ENCODE data around the gene DBF4.
"Not testable (repeated sequence)": the region's sequence is repeated elsewhere in the genome, so short reads cannot be mapped to it uniquely, and the experiment has no call there.

The DBF4 gene

DNA sequence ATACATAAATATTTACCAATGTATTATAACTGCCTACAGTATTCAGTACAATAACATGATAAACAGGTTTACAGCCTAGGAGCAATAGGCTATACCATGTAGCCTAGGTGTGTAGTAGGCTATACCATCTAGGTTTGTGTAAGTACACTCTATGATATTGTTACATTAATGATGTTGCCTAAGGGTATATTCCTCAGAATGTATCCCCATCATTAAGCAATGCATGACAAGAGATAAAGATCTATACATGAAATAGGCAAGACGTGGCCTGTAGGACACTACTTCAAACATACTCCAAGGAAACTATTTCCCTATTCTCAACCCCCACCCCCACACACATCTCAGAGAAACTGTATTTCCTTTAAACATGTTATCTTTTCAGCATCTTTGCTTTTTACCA, 42.4 kb downstream of the DBF4 start:
- Histone ChIP-seq H3K79me2 (ENCODE audit: insufficient read depth, low read length) (no peaks in the 10 kb centered on the region), H3K36me3 (ENCODE audit: insufficient read depth, low read length) (no peaks in the 10 kb centered on the region), H3K9me2 (replicated peaks; ENCODE audit: low read depth, low read length) (no peaks in the 10 kb centered on the region), H2AFZ (ENCODE audit: low read length) (no peak overlapping the region), H4K20me1 (ENCODE audit: insufficient read depth, low read length, poor library complexity, severe bottlenecking) (no peaks in the 10 kb centered on the region), H3F3A (ENCODE audit: low read depth) (no peaks in the 10 kb centered on the region), H3K27me3 (ENCODE audit: insufficient read depth, low read length, poor library complexity, severe bottlenecking) (no peaks in the 10 kb centered on the region), H3K4me3 (ENCODE audit: low read length, poor library complexity, severe bottlenecking) (no peak overlapping the region), H3K9ac (ENCODE audit: low read depth, low read length, poor library complexity, severe bottlenecking) (no peak overlapping the region), H3K4me1 (ENCODE audit: insufficient read depth, low read length, poor library complexity, severe bottlenecking) (no peaks in the 10 kb centered on the region), H3K9me3 (ENCODE audit: insufficient read depth, low read depth, low read length) (no peaks in the 10 kb centered on the region), H3K4me2 (ENCODE audit: low read depth, low read length, poor library complexity, severe bottlenecking) (no peak overlapping the region)
- TF ChIP-seq, protein P1, sequence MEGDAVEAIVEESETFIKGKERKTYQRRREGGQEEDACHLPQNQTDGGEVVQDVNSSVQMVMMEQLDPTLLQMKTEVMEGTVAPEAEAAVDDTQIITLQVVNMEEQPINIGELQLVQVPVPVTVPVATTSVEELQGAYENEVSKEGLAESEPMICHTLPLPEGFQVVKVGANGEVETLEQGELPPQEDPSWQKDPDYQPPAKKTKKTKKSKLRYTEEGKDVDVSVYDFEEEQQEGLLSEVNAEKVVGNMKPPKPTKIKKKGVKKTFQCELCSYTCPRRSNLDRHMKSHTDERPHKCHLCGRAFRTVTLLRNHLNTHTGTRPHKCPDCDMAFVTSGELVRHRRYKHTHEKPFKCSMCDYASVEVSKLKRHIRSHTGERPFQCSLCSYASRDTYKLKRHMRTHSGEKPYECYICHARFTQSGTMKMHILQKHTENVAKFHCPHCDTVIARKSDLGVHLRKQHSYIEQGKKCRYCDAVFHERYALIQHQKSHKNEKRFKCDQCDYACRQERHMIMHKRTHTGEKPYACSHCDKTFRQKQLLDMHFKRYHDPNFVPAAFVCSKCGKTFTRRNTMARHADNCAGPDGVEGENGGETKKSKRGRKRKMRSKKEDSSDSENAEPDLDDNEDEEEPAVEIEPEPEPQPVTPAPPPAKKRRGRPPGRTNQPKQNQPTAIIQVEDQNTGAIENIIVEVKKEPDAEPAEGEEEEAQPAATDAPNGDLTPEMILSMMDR (conservative IDR thresholded peaks at IDR 0.05; ENCODE audit: low read length) = no peak
- no peak for TF ChIP-seq EZH2phosphoT487 (IDR thresholded peaks at IDR 0.05; ENCODE audit: borderline replicate concordance)

DNA sequence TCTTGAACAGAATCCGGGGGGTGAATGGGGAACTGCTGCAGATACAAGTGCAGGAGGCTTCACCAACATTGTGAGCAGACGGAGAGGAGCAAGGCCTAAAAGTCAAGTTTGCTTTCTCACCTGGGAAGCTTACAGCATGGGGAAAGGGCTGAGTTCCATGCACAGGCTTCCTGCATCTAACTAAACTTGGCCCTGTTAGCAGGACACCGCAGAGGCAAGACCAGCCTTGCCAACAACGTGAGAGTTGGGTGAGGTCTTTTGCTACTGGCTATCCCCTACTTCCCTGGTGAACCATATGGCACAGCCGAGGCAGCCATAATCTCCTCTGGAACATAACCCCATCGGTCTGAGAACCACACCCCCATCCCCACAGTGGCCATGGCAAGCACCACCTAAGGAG, 43.6 kb downstream of the DBF4 start:
- Histone ChIP-seq H3K9me3 (ENCODE audit: insufficient read depth, low read depth, low read length) (no peaks in the 10 kb centered on the region), H3K9me2 (replicated peaks; ENCODE audit: low read depth, low read length) (no peaks in the 10 kb centered on the region), H4K20me1 (ENCODE audit: insufficient read depth, low read length, poor library complexity, severe bottlenecking) (no peaks in the 10 kb centered on the region), H3K36me3 (ENCODE audit: insufficient read depth, low read length) (no peaks in the 10 kb centered on the region), H3K9ac (ENCODE audit: low read depth, low read length, poor library complexity, severe bottlenecking) (no peak overlapping the region), H3K4me1 (ENCODE audit: insufficient read depth, low read length, poor library complexity, severe bottlenecking) (no peaks in the 10 kb centered on the region), H3K27me3 (ENCODE audit: insufficient read depth, low read length, poor library complexity, severe bottlenecking) (no peaks in the 10 kb centered on the region), H3K79me2 (ENCODE audit: insufficient read depth, low read length) (no peaks in the 10 kb centered on the region), H2AFZ (ENCODE audit: low read length) (no peak overlapping the region), H3K4me3 (ENCODE audit: low read length, poor library complexity, severe bottlenecking) (no peak overlapping the region), H3F3A (ENCODE audit: low read depth) (no peaks in the 10 kb centered on the region), H3K4me2 (ENCODE audit: low read depth, low read length, poor library complexity, severe bottlenecking) (no peak overlapping the region)
- TF ChIP-seq, protein P1 (conservative IDR thresholded peaks at IDR 0.05; ENCODE audit: low read length) = no peak
- no peak for TF ChIP-seq EZH2phosphoT487 (IDR thresholded peaks at IDR 0.05; ENCODE audit: borderline replicate concordance)

DNA sequence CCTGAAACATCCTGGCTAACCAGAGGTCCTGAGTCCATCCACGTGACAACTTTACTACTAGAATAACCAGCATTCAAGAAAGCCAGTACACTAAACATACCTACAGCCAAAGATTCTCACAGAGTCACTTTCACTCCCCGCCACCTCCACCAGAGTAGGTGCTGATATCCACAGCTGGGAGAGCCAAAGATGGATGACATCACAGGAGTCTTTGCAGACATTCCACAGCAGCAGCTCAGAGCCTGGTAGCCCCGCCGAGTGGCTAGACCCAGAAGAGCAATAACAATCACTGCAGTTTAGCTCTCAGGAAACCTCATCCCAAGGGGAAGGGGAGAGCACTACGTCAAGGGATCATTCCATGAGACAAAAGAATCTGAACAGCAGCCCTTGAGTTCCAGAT, 44.3 kb downstream of the DBF4 start:
- no peaks in the 10 kb centered on the region for H3K9me2 ChIP-seq (replicated peaks; ENCODE audit: low read depth, low read length)
- no peak overlapping the region for H3K9ac ChIP-seq (ENCODE audit: low read depth, low read length, poor library complexity, severe bottlenecking)
- H3K27me3 ChIP-seq (ENCODE audit: insufficient read depth, low read length, poor library complexity, severe bottlenecking) = no peaks in the 10 kb centered on the region
- no peaks in the 10 kb centered on the region for H3K9me3 ChIP-seq (ENCODE audit: insufficient read depth, low read depth, low read length)
- no peak overlapping the region for H3K4me2 ChIP-seq (ENCODE audit: low read depth, low read length, poor library complexity, severe bottlenecking)
- no peaks in the 10 kb centered on the region for H3K79me2 ChIP-seq (ENCODE audit: insufficient read depth, low read length)
- TF ChIP-seq, protein P1 (conservative IDR thresholded peaks at IDR 0.05; ENCODE audit: low read length) = no peak
- no peak for TF ChIP-seq EZH2phosphoT487 (IDR thresholded peaks at IDR 0.05; ENCODE audit: borderline replicate concordance)
- H4K20me1 ChIP-seq (ENCODE audit: insufficient read depth, low read length, poor library complexity, severe bottlenecking) = no peaks in the 10 kb centered on the region
- H3K4me3 ChIP-seq (ENCODE audit: low read length, poor library complexity, severe bottlenecking) = no peak overlapping the region
- H2AFZ ChIP-seq (ENCODE audit: low read length) = no peak overlapping the region
- no peaks in the 10 kb centered on the region for H3F3A ChIP-seq (ENCODE audit: low read depth)
- H3K36me3 ChIP-seq (ENCODE audit: insufficient read depth, low read length) = no peaks in the 10 kb centered on the region
- no peaks in the 10 kb centered on the region for H3K4me1 ChIP-seq (ENCODE audit: insufficient read depth, low read length, poor library complexity, severe bottlenecking)

DNA sequence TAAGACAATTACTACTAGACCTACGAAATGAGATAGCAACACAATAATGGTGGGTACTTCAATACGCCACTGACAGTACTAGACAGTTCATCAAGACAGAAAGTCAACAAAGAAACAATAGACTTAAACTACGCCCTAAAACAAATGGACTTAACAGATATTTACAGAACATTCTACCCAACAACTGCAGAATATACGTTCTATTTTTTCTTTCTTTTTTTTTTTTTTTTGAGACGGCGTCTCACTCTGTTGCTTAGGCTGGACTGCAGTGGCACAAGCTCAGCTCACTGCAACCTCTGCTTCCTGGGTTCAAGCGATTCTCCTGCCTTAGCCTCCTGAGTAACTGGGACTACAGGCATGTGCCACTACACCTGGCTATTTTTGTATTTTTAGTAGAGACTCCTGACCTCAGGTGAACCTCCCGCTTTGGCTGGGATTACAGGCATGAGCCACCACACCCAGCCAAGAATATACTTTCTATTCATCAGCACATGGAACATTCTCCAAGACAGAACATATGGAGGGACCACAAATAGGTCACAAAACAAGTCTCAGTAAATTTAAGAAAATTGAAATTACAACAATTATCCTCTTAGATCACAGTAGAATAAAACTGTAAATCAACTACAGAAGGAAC, 46.6 kb downstream of the DBF4 start:
- H3K9me2 ChIP-seq (replicated peaks; ENCODE audit: low read depth, low read length); H3K9ac ChIP-seq (ENCODE audit: low read depth, low read length, poor library complexity, severe bottlenecking); H3K36me3 ChIP-seq (ENCODE audit: insufficient read depth, low read length); H3K4me2 ChIP-seq (ENCODE audit: low read depth, low read length, poor library complexity, severe bottlenecking); H4K20me1 ChIP-seq (ENCODE audit: insufficient read depth, low read length, poor library complexity, severe bottlenecking); H3K27me3 ChIP-seq (ENCODE audit: insufficient read depth, low read length, poor library complexity, severe bottlenecking); H3K9me3 ChIP-seq (ENCODE audit: insufficient read depth, low read depth, low read length); H2AFZ ChIP-seq (ENCODE audit: low read length); H3K79me2 ChIP-seq (ENCODE audit: insufficient read depth, low read length); H3F3A ChIP-seq (ENCODE audit: low read depth); H3K4me1 ChIP-seq (ENCODE audit: insufficient read depth, low read length, poor library complexity, severe bottlenecking); H3K4me3 ChIP-seq (ENCODE audit: low read length, poor library complexity, severe bottlenecking): not testable (repeated sequence)
